ENCODE data around the gene DCBLD1. TPM values are rescaled to one million over a fixed set of nuclear protein-coding genes. Genes with fewer than 3 reads are reported as not detected.

Gene DCBLD1
- total RNA-seq, 4 donors from 2014 or later: 2.2 to 19.4 (median 10.7) TPM

- intact Hi-C loops (cut with DNase I; ENCODE audit: low total_unique reads) (no loop called here), in situ Hi-C loops (cut with MboI; ENCODE audit: low pct_ligation_motif_present in 1 of 4, low pct_unique_long_range_greater_than_20kb in 1 of 4, low sequenced_read_pairs in 3 of 4) (no loop called here)
- TF ChIP-seq POLR2AphosphoS5 (IDR thresholded peaks at IDR 0.05) (no peak), POLR2A (IDR thresholded peaks at IDR 0.05) (no peak), EP300 (IDR thresholded peaks at IDR 0.05; ENCODE audit: low read depth) (no peak)
- TF ChIP-seq, protein P1, sequence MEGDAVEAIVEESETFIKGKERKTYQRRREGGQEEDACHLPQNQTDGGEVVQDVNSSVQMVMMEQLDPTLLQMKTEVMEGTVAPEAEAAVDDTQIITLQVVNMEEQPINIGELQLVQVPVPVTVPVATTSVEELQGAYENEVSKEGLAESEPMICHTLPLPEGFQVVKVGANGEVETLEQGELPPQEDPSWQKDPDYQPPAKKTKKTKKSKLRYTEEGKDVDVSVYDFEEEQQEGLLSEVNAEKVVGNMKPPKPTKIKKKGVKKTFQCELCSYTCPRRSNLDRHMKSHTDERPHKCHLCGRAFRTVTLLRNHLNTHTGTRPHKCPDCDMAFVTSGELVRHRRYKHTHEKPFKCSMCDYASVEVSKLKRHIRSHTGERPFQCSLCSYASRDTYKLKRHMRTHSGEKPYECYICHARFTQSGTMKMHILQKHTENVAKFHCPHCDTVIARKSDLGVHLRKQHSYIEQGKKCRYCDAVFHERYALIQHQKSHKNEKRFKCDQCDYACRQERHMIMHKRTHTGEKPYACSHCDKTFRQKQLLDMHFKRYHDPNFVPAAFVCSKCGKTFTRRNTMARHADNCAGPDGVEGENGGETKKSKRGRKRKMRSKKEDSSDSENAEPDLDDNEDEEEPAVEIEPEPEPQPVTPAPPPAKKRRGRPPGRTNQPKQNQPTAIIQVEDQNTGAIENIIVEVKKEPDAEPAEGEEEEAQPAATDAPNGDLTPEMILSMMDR (IDR thresholded peaks at IDR 0.05): no peak
- Histone ChIP-seq H3K27ac (no peak overlapping the region), H3K36me3 (peaks cover 0 to 23% (median 5%) of the 10 kb centered on the region in 4 donors), H3K9me3 (no peaks in the 10 kb centered on the region), H3K27me3 (no peaks in the 10 kb centered on the region), H3K4me3 (no peak overlapping the region), H3K4me1 (no peaks in the 10 kb centered on the region)
- whole genome bisulfite sequencing, 2 donors (ENCODE audit: low coverage in 1 of 2): 80 to 94% methylated on average over 2 to 9 of the region's 9 CpGs
- no peak for DNase-seq
These were observed 56.1 kb downstream of the DCBLD1 start for GRCh38 chr6:117538615-117539014.

DNA sequence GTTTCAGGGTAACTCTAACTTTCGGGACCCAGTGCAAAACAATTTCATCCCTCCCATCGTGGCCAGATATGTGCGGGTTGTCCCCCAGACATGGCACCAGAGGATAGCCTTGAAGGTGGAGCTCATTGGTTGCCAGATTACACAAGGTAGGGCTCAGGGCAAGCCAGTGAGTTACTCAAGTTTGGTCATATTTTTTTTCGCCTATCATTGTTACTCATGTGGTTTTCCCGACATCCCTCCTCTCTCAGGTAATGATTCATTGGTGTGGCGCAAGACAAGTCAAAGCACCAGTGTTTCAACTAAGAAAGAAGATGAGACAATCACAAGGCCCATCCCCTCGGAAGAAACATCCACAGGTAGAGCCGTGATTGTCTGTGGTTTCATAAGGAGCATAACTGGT is 58.2 kb downstream of the DCBLD1 start:
- peaks cover 0 to 23% (median 5%) of the 10 kb centered on the region in 4 donors for H3K36me3 ChIP-seq
- TF ChIP-seq, protein P1 (IDR thresholded peaks at IDR 0.05): no peak
- TF ChIP-seq EP300 (IDR thresholded peaks at IDR 0.05; ENCODE audit: low read depth): no peak
- TF ChIP-seq POLR2A (IDR thresholded peaks at IDR 0.05): no peak
- TF ChIP-seq POLR2AphosphoS5 (IDR thresholded peaks at IDR 0.05): no peak
- in situ Hi-C loops (cut with MboI; ENCODE audit: low pct_ligation_motif_present in 1 of 4, low pct_unique_long_range_greater_than_20kb in 1 of 4, low sequenced_read_pairs in 3 of 4) (no loop called here), intact Hi-C loops (cut with DNase I; ENCODE audit: low total_unique reads) (no loop called here)
- H3K4me1 ChIP-seq: no peaks in the 10 kb centered on the region
- no peaks in the 10 kb centered on the region for H3K27me3 ChIP-seq
- WGBS, 2 donors (ENCODE audit: low coverage in 1 of 2): 90 to 94% methylated on average over 8 of the region's 8 CpGs
- no peak overlapping the region for H3K27ac ChIP-seq
- no peak for DNase-seq
- H3K4me3 ChIP-seq: no peak overlapping the region
- H3K9me3 ChIP-seq: no peaks in the 10 kb centered on the region

DNA sequence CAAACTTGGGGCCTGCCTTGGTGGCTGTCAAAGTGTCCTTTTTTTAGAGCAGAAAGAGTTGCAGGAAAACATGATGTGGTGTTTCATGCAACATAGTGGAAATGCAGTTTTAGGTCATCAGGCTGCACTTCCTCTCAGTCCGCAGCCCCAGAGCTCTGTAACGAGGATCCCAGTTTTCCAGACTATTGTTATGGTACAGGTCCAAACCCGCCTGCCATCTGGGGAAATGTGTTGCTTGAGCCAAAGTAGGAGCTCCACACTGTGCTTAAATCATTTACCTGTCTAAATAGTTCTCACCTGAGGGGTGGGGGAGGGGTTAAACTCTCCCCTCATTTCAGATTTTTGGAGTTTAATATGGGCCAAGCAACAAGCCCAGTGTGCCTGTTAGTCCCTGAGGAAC is 60.0 kb downstream of the DCBLD1 start:
- TF ChIP-seq POLR2AphosphoS5 (IDR thresholded peaks at IDR 0.05) (no peak), POLR2A (IDR thresholded peaks at IDR 0.05) (no peak), EP300 (IDR thresholded peaks at IDR 0.05; ENCODE audit: low read depth) (no peak)
- TF ChIP-seq, protein P1 (IDR thresholded peaks at IDR 0.05): no peak
- Histone ChIP-seq H3K27me3 (no peaks in the 10 kb centered on the region), H3K4me1 (no peaks in the 10 kb centered on the region), H3K9me3 (no peaks in the 10 kb centered on the region), H3K36me3 (peaks cover 0 to 23% (median 8%) of the 10 kb centered on the region in 4 donors), H3K27ac (no peak overlapping the region), H3K4me3 (no peak overlapping the region)
- WGBS, 2 donors (ENCODE audit: low coverage in 1 of 2): 81 to 100% methylated on average over 1 to 3 of the region's 3 CpGs
- intact Hi-C loops (cut with DNase I; ENCODE audit: low total_unique reads) (no loop called here), in situ Hi-C loops (cut with MboI; ENCODE audit: low pct_ligation_motif_present in 1 of 4, low pct_unique_long_range_greater_than_20kb in 1 of 4, low sequenced_read_pairs in 3 of 4) (no loop called here)
- DNase-seq: no peak

DNA sequence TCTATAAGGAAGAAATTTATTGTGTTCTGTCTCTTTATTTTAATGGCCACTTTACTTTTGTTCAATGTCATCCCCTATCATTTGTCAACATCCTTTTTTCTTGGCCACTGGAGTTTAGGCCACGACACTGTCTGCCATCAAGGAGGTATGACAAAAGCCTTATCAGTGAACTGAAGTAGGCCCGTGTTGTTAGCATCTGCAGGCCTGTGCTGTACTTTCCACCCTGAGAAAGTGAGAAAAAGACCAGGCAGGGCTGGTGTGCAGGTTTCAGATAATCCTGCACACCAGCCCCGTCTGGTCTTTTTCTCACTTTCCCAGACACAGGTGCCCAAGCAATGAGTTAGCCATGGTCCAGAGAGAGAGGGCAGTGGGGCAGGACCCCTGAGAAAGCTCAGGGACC is 62.2 kb downstream of the DCBLD1 start:
- no peak overlapping the region for H3K4me3 ChIP-seq
- H3K27me3 ChIP-seq: no peaks in the 10 kb centered on the region
- H3K4me1 ChIP-seq: peaks cover 0 to 7% (median 0%) of the 10 kb centered on the region in 4 donors
- H3K9me3 ChIP-seq: no peaks in the 10 kb centered on the region
- in situ Hi-C loops (cut with MboI; ENCODE audit: low pct_ligation_motif_present in 1 of 4, low pct_unique_long_range_greater_than_20kb in 1 of 4, low sequenced_read_pairs in 3 of 4): no loop called here
- intact Hi-C loops (cut with DNase I; ENCODE audit: low total_unique reads): no loop called here
- TF ChIP-seq POLR2AphosphoS5 (IDR thresholded peaks at IDR 0.05) (no peak), EP300 (IDR thresholded peaks at IDR 0.05; ENCODE audit: low read depth) (no peak), POLR2A (IDR thresholded peaks at IDR 0.05) (no peak)
- TF ChIP-seq, protein P1 (IDR thresholded peaks at IDR 0.05): no peak
- no peak for DNase-seq
- H3K36me3 ChIP-seq: peaks cover 0 to 16% (median 4%) of the 10 kb centered on the region in 4 donors
- 62 to 85% methylated on average over 2 to 3 of the region's 3 CpGs for WGBS, 2 donors (ENCODE audit: low coverage in 1 of 2)
- H3K27ac ChIP-seq: no peak overlapping the region
